Activated CD4-positive, CD25-positive, alpha-beta regulatory T cell treated with anti-CD3 and anti-CD28 coated beads, Interleukin-2, amount 50 U/mL, for 16 hours (primary cell): ENCODE measurements around the gene USP10.

Source experiments
- DNase-seq: peaks from one replicate; pipeline ENCODE4 v3.0.0-alpha.2; 2020; ENCODE audit warnings: low read depth, low spot score

The USP10 gene

GRCh38 chr16:84700446-84701300 is 873 bp downstream of the USP10 start:
- peak; percentile 16 for DNase-seq

GRCh38 chr16:84703681-84704080 is 3.9 kb downstream of the USP10 start:
- DNase-seq: no peak

- DNase-seq: no peak
Measured at GRCh38 chr16:84704253-84704652, 4.5 kb downstream of the USP10 start.

- DNase-seq: no peak
Measured at GRCh38 chr16:84706856-84707255, 7.1 kb downstream of the USP10 start.

- no peak for DNase-seq
Measured at GRCh38 chr16:84709609-84710008, 9.8 kb downstream of the USP10 start.

GRCh38 chr16:84710686-84711085 is 10.9 kb downstream of the USP10 start:
- DNase-seq: no peak

- DNase-seq: no peak
Measured at GRCh38 chr16:84712138-84712671, 12.4 kb downstream of the USP10 start.

- DNase-seq: no peak
Measured at GRCh38 chr16:84712801-84713775, 13.3 kb downstream of the USP10 start.

GRCh38 chr16:84714028-84714427 is 14.2 kb downstream of the USP10 start:
- no peak for DNase-seq

GRCh38 chr16:84715424-84715823 is 15.6 kb downstream of the USP10 start:
- DNase-seq: no peak

GRCh38 chr16:84715854-84716253 is 16.1 kb downstream of the USP10 start:
- no peak for DNase-seq

- no peak for DNase-seq
Measured at GRCh38 chr16:84716740-84717139, 16.9 kb downstream of the USP10 start.

- DNase-seq: no peak
Measured at GRCh38 chr16:84717484-84717883, 17.7 kb downstream of the USP10 start.

- DNase-seq: no peak
Measured at GRCh38 chr16:84720177-84720579, 20.4 kb downstream of the USP10 start.

GRCh38 chr16:84722068-84722467 is 22.3 kb downstream of the USP10 start:
- DNase-seq: no peak

GRCh38 chr16:84723906-84724305 is 24.1 kb downstream of the USP10 start:
- no peak for DNase-seq

GRCh38 chr16:84724606-84725309 is 25.0 kb downstream of the USP10 start:
- DNase-seq: no peak

- DNase-seq: no peak
Measured at GRCh38 chr16:84725481-84726078, 25.8 kb downstream of the USP10 start.

- DNase-seq: peak; percentile 56
Measured at GRCh38 chr16:84726079-84726668, 26.4 kb downstream of the USP10 start.

GRCh38 chr16:84726669-84727467 is 27.1 kb downstream of the USP10 start:
- DNase-seq: no peak
